HepG2 (cell line): ENCODE measurements around the gene NMNAT1. TPM values are rescaled to one million over a fixed set of nuclear protein-coding genes. Genes with fewer than 3 reads are reported as not detected.

Experiments
- ARNTL ChIP-seq: sonication (generic); formaldehyde crosslinking; IDR thresholded peaks from 2 replicates; pipeline ENCODE4 v1.4.0; 2020; ENCODE audit warnings: mild to moderate bottlenecking, missing genetic modification reagents
- ATF2 ChIP-seq: sonication (generic); formaldehyde crosslinking; IDR thresholded peaks from 2 replicates; pipeline ENCODE4 v1.4.0; 2020; ENCODE audit warnings: missing genetic modification reagents
- DRAP1 ChIP-seq: IDR thresholded peaks from 2 replicates; pipeline ENCODE4 v1.6.1; 2016; ENCODE audit warnings: missing genetic modification reagents, missing compliant biosample characterization
- ELF3 ChIP-seq: IDR thresholded peaks from 2 replicates; pipeline ENCODE4 v1.6.1; 2016; ENCODE audit warnings: missing genetic modification reagents, missing compliant biosample characterization
- ELF4 ChIP-seq: sonication (generic); formaldehyde crosslinking; IDR thresholded peaks from 2 replicates; pipeline ENCODE4 v1.5.0; 2020; ENCODE audit warnings: missing genetic modification reagents, mild to moderate bottlenecking, moderate library complexity, borderline replicate concordance
- FOXA1 ChIP-seq, 2 experiments: fragments of 450-650 bp in 1 of 2; sonication (generic) in 1 of 2; formaldehyde crosslinking in 1 of 2; IDR thresholded peaks; 2 replicates each; pipeline versions ENCODE4 v1.4.0 to v1.6.1; 2016 to 2020; ENCODE audit warnings: missing genetic modification reagents in 1 of 2
- HNF4A ChIP-seq: sonication (generic); formaldehyde crosslinking; IDR thresholded peaks from 2 replicates; pipeline ENCODE4 v1.4.0; 2020; ENCODE audit warnings: missing genetic modification reagents
- HOXD1 ChIP-seq: sonication (generic); formaldehyde crosslinking; IDR thresholded peaks from 2 replicates; pipeline ENCODE4 v1.5.0; 2020; ENCODE audit warnings: missing genetic modification reagents
- KAT8 ChIP-seq: IDR thresholded peaks from 2 replicates; pipeline ENCODE4 v1.6.1; 2016; ENCODE audit warnings: missing genetic modification reagents, missing compliant biosample characterization
- KDM2A ChIP-seq: sonication (generic); formaldehyde crosslinking; IDR thresholded peaks from 2 replicates; pipeline ENCODE4 v1.4.0; 2020; ENCODE audit warnings: low read depth, missing genetic modification reagents, borderline replicate concordance
- MXI1 ChIP-seq: IDR thresholded peaks from 3 replicates; pipeline ENCODE4 v1.6.1; 2012; ENCODE audit warnings: low read depth, low read length, inconsistent platforms, borderline replicate concordance
- NFE2L1 ChIP-seq: sonication (generic); formaldehyde crosslinking; IDR thresholded peaks from 2 replicates; pipeline ENCODE4 v1.4.0; 2020; ENCODE audit warnings: missing genetic modification reagents, mild to moderate bottlenecking, borderline replicate concordance
- RARA ChIP-seq: IDR thresholded peaks from 2 replicates; pipeline ENCODE4 v1.6.1; 2016; ENCODE audit warnings: missing genetic modification reagents, missing compliant biosample characterization
- TARDBP ChIP-seq: sonication (generic); formaldehyde crosslinking; IDR thresholded peaks from 2 replicates; pipeline ENCODE4 v1.8.0; 2022; ENCODE audit warnings: mild to moderate bottlenecking, missing genetic modification reagents
- ZBTB7B ChIP-seq: sonication (generic); formaldehyde crosslinking; IDR thresholded peaks from 2 replicates; pipeline ENCODE4 v1.4.0; 2020; ENCODE audit warnings: missing genetic modification reagents
- ZHX1 ChIP-seq: sonication (generic); formaldehyde crosslinking; IDR thresholded peaks from 2 replicates; pipeline ENCODE4 v1.8.1; 2022; ENCODE audit warnings: low read depth, mild to moderate bottlenecking, missing genetic modification reagents
- ZNF256 ChIP-seq: sonication (generic); formaldehyde crosslinking; conservative IDR thresholded peaks from 2 replicates; pipeline ENCODE4 v1.4.0; 2020; ENCODE audit warnings: missing genetic modification reagents
- ZNF263 ChIP-seq: sonication (generic); formaldehyde crosslinking; IDR thresholded peaks from 2 replicates; pipeline ENCODE4 v1.4.0; 2020; ENCODE audit warnings: missing genetic modification reagents
- ZNF460 ChIP-seq: sonication (generic); formaldehyde crosslinking; IDR thresholded peaks from 2 replicates; pipeline ENCODE4 v1.5.1; 2020; ENCODE audit warnings: missing genetic modification reagents, mild to moderate bottlenecking, borderline replicate concordance
- ZNF792 ChIP-seq: IDR thresholded peaks from 2 replicates; pipeline ENCODE4 v1.6.1; 2016
- ZNF841 ChIP-seq: sonication (generic); formaldehyde crosslinking; IDR thresholded peaks from 2 replicates; pipeline ENCODE4 v1.8.1; 2023; ENCODE audit warnings: missing genetic modification reagents, borderline replicate concordance
- ZNF879 ChIP-seq: sonication (generic); formaldehyde crosslinking; IDR thresholded peaks from 2 replicates; pipeline ENCODE4 v1.8.1; 2023; ENCODE audit warnings: missing genetic modification reagents
- polyA plus RNA-seq, 8 experiments: library from polyadenylated mRNA; depleted of rRNA in 3 of 8; stranded (reverse) in 7 of 8; unstranded in 1 of 8; fragments of >200 nt; fragmentation: Illumina TruSeq in 4 of 8; extraction: Trizol in 4 of 8; gene quantifications; 2 replicates each; pipeline versions ENCODE4 v1.2.1 to v1.2.3, GENCODE V29; 2011 to 2016; ENCODE audit warnings: low read depth in 4 of 8, missing spikeins in 1 of 8, mixed read lengths in 1 of 8; ENCODE audit not compliant: insufficient read depth in 1 of 8
- total RNA-seq, 5 experiments: library from RNA; depleted of rRNA; stranded (reverse); fragments of >200 nt; fragmentation: Illumina TruSeq; extraction: Trizol; gene quantifications; 2 replicates each; pipeline ENCODE4 v1.2.3, GENCODE V29; 2016; ENCODE audit warnings: low read depth in 1 of 5

NMNAT1 gene
- total and polyA plus RNA-seq, 2 of the 13 experiments (the other 11 are each of a cell fraction or from before 2014, with no cell fraction given) = 5.6 to 12.2 TPM

- TF ChIP-seq ZHX1 (CRISPR knock-in tag) = 0 out of 2 replicates have a peak, but pooled peaks have one; percentile 32
- TF ChIP-seq FOXA1 (IDR thresholded peaks at IDR 0.05) = no peak
- TF ChIP-seq FOXA1 (CRISPR knock-in tag; IDR thresholded peaks at IDR 0.05) = peak; percentile 80
- 0 out of 2 replicates have a peak, but pooled peaks have one; percentile 23 for TF ChIP-seq ZBTB7B (CRISPR knock-in tag)
- no peak for TF ChIP-seq ZNF256 (CRISPR knock-in tag)
- TF ChIP-seq ELF4 (CRISPR knock-in tag) = no peak
- peak; percentile 24; the same call in 1 of the 2 replicates for TF ChIP-seq KDM2A (CRISPR knock-in tag)
- 0 out of 2 replicates have a peak, but pooled peaks have one; percentile 17 for TF ChIP-seq NFE2L1 (CRISPR knock-in tag)
- TF ChIP-seq DRAP1 (CRISPR knock-in tag) = 0 out of 2 replicates have a peak, but pooled peaks have one; percentile 10
- peak; percentile 51; the same call in 1 of the 3 replicates for TF ChIP-seq MXI1
- TF ChIP-seq ZNF879 (CRISPR knock-in tag) = no peak
- peak; percentile 59; the same call in 1 of the 2 replicates for TF ChIP-seq ZNF263
- TF ChIP-seq HNF4A (CRISPR knock-in tag) = no peak; the same call in 1 of the 2 replicates
- TF ChIP-seq ZNF460 (CRISPR knock-in tag) = no peak
- 0 out of 2 replicates have a peak, but pooled peaks have one; percentile 29 for TF ChIP-seq ATF2
- peak; percentile 26; the same call in 1 of the 2 replicates for TF ChIP-seq ZNF792 (CRISPR knock-in tag)
- no peak for TF ChIP-seq TARDBP (CRISPR knock-in tag)
- peak; percentile 36; the same call in 1 of the 2 replicates for TF ChIP-seq ELF3 (CRISPR knock-in tag)
- peak; percentile 58; the same call in 1 of the 2 replicates for TF ChIP-seq KAT8 (CRISPR knock-in tag)
- TF ChIP-seq ZNF841 (CRISPR knock-in tag) = no peak
- TF ChIP-seq RARA (CRISPR knock-in tag) = 0 out of 2 replicates have a peak, but pooled peaks have one; percentile 26
- TF ChIP-seq ARNTL (CRISPR knock-in tag) = peak; percentile 78
- no peak for TF ChIP-seq HOXD1 (CRISPR knock-in tag)
These were observed 42.9 kb upstream of the NMNAT1 start (continued) for GRCh38 chr1:9900142-9901043.
